K562 (cell line): Measurements from ENCODE around the gene UMAD1. TPM values are rescaled to one million over a fixed set of nuclear protein-coding genes. Genes with fewer than 3 reads are reported as not detected.
A peak's percentile ranks its signal among the peaks of the same experiment; 100 is the strongest.

Experiments used
- ATF2 ChIP-seq: sonication (generic); formaldehyde crosslinking; IDR thresholded peaks from 2 replicates; pipeline ENCODE4 v1.8.1; 2022; ENCODE audit warnings: missing genetic modification reagents
- BDP1 ChIP-seq: IDR thresholded peaks from 3 replicates; pipeline ENCODE4 v1.6.1; 2011; ENCODE audit not compliant: insufficient read length, insufficient read depth
- FOXJ2 ChIP-seq: fragments of 200-800 bp; sonication (Bioruptor generic); IDR thresholded peaks from 2 replicates; pipeline ENCODE4 v1.6.1; 2016; ENCODE audit warnings: missing genetic modification characterization, missing compliant biosample characterization
- HMBOX1 ChIP-seq: sonication (generic); IDR thresholded peaks from 2 replicates; pipeline ENCODE4 v1.6.1; 2016
- ID3 ChIP-seq, 2 experiments: fragments of 250-450 bp in 1 of 2; fragments of 450-650 bp in 1 of 2; sonication (Bioruptor Pico) in 1 of 2; IDR thresholded peaks; 2 replicates each; pipeline versions ENCODE4 v1.6.1 to v1.8.0; 2016 to 2021; ENCODE audit warnings: mild to moderate bottlenecking in 2 of 2, moderate library complexity in 2 of 2, missing compliant biosample characterization in 1 of 2, missing genetic modification characterization in 1 of 2
- KDM4B ChIP-seq, 2 experiments: fragments of 450-650 bp in 1 of 2; sonication (generic) in 1 of 2; IDR thresholded peaks; 2 replicates each; pipeline ENCODE4 v1.6.1; 2016 to 2017; ENCODE audit warnings: borderline replicate concordance in 2 of 2, antibody characterized with exemption in 1 of 2, low read depth in 1 of 2, mild to moderate bottlenecking in 1 of 2
- MBD1 ChIP-seq: fragments of 250-450 bp; sonication (Bioruptor Pico); IDR thresholded peaks from 2 replicates; pipeline ENCODE4 v1.8.0; 2022; ENCODE audit warnings: inconsistent platforms
- NELFE ChIP-seq: IDR thresholded peaks from 2 replicates; pipeline ENCODE4 v1.6.1; 2011; ENCODE audit warnings: mild to moderate bottlenecking; ENCODE audit not compliant: insufficient read depth, insufficient read length
- PRMT5 ChIP-seq: sonication (generic); formaldehyde crosslinking; IDR thresholded peaks from 2 replicates; pipeline ENCODE4 v1.5.0; 2020; ENCODE audit warnings: missing genetic modification reagents
- ZBTB7A ChIP-seq: IDR thresholded peaks from 2 replicates; pipeline ENCODE4 v1.6.1; 2011; ENCODE audit warnings: low read depth, mild to moderate bottlenecking, low read length, moderate library complexity, borderline replicate concordance; ENCODE audit not compliant: control insufficient read depth
- ZNF318 ChIP-seq, 2 experiments: fragments of 450-650 bp; IDR thresholded peaks; 2 replicates each; pipeline ENCODE4 v1.6.1; 2016; ENCODE audit warnings: mild to moderate bottlenecking in 2 of 2, borderline replicate concordance in 1 of 2, low read depth in 1 of 2, moderate library complexity in 1 of 2
- ZNF324 ChIP-seq: fragments of 250-450 bp; sonication (Bioruptor Pico); IDR thresholded peaks from 2 replicates; pipeline ENCODE4 v1.4.0; 2020; ENCODE audit warnings: mild to moderate bottlenecking
- ZNF79 ChIP-seq: fragments of 250-450 bp; sonication (Bioruptor Pico); IDR thresholded peaks from 2 replicates; pipeline ENCODE4 v1.4.0; 2020; ENCODE audit warnings: low read depth, mild to moderate bottlenecking, moderate library complexity
- polyA plus RNA-seq, 8 experiments: library from polyadenylated mRNA; depleted of rRNA in 4 of 8; stranded (reverse) in 5 of 8; unstranded in 3 of 8; fragments of >200 nt; fragmentation: Nextera tagmentation in 2 of 8; fragmentation: Illumina TruSeq in 1 of 8; extraction: Ambion mirVana in 2 of 8; extraction: Trizol in 1 of 8; gene quantifications; 2 replicates each; pipeline versions ENCODE4 v1.2.1 to v1.2.3, GENCODE V29; 2011 to 2014; ENCODE audit warnings: inconsistent platforms in 1 of 8, missing spikeins in 1 of 8
- total RNA-seq, 7 experiments: library from RNA; depleted of rRNA in 6 of 7; stranded (reverse); fragments of >200 nt in 6 of 7; fragmentation: Illumina TruSeq in 2 of 7; extraction: Trizol in 2 of 7; gene quantifications; 2 replicates each; pipeline versions ENCODE4 v1.2.1 to v1.2.3, GENCODE V29; 2011 to 2021; ENCODE audit warnings: low replicate concordance in 1 of 7

The UMAD1 gene
- total and polyA plus RNA-seq, 9 of the 15 experiments (the other 6 are each of a cell fraction or from before 2014, with no cell fraction given) = 9.0 to 26.7 (median 13.3) TPM

- TF ChIP-seq ATF2 (no peak), ZNF324 (CRISPR knock-in tag) (no peak), FOXJ2 (tag) (peak; percentile 74; the same call in 1 of the 2 replicates), HMBOX1 (no peak), BDP1 (no peak), ZNF79 (CRISPR knock-in tag) (no peak), KDM4B (IDR thresholded peaks at IDR 0.05; ENCODE audit: borderline replicate concordance in 2 of 2, low read depth in 1 of 2) (no peak), ZBTB7A (no peak), NELFE (no peak), PRMT5 (CRISPR knock-in tag) (no peak), ZNF318 (IDR thresholded peaks at IDR 0.05; ENCODE audit: borderline replicate concordance in 1 of 2, low read depth in 1 of 2) (no peak), ID3 (CRISPR knock-in tag; IDR thresholded peaks at IDR 0.05) (no peak), ID3 (tag; IDR thresholded peaks at IDR 0.05) (no peak), MBD1 (CRISPR knock-in tag) (no peak)
Measured at GRCh38 chr7:7799138-7799537, 158.6 kb downstream of the UMAD1 start (continued).
